Liver (tissue), 9 donors: ENCODE measurements around the gene RIOK1. TPM values are rescaled to one million over a fixed set of nuclear protein-coding genes. Genes with fewer than 3 reads are reported as not detected.

ENCODE experiments used
- DNase-seq: peaks from one replicate; pipeline ENCODE4 v3.0.0-alpha.2; 2017; ENCODE audit warnings: low spot score
- H3K27ac ChIP-seq, 2 donors: one replicate each; pipeline ENCODE4 v1.7.0; 2013; ENCODE audit warnings: inconsistent platforms in 2 of 2, low read length in 2 of 2, control low read depth in 1 of 2, low read depth in 1 of 2, mild to moderate bottlenecking in 1 of 2
- H3K27me3 ChIP-seq, 4 donors: one replicate each; pipeline versions ENCODE4 v1.6.1 to v1.7.0; 2013; ENCODE audit warnings: low read length in 3 of 4, inconsistent platforms in 1 of 4, mild to moderate bottlenecking in 1 of 4, moderate library complexity in 1 of 4; ENCODE audit not compliant: control insufficient read depth in 4 of 4, insufficient read depth in 4 of 4
- H3K36me3 ChIP-seq, 4 donors: one replicate each; pipeline versions ENCODE4 v1.6.1 to v1.7.0; 2013; ENCODE audit warnings: low read length in 3 of 4, mild to moderate bottlenecking in 3 of 4, low read depth in 1 of 4, moderate library complexity in 1 of 4; ENCODE audit not compliant: control insufficient read depth in 4 of 4, insufficient read depth in 3 of 4
- H3K4me1 ChIP-seq, 4 donors: one replicate each; pipeline versions ENCODE4 v1.6.1 to v1.7.0; 2013; ENCODE audit warnings: low read length in 3 of 4, mild to moderate bottlenecking in 3 of 4, moderate library complexity in 1 of 4; ENCODE audit not compliant: control insufficient read depth in 4 of 4, insufficient read depth in 4 of 4
- H3K4me3 ChIP-seq, 3 donors: one replicate each; pipeline versions ENCODE4 v1.6.1 to v1.7.0; 2013; ENCODE audit warnings: low read length in 3 of 3, control low read depth in 1 of 3, low read depth in 1 of 3, mild to moderate bottlenecking in 1 of 3
- H3K9ac ChIP-seq, 2 donors: one replicate each; pipeline ENCODE4 v1.7.0; 2013; ENCODE audit warnings: low read length in 2 of 2, mild to moderate bottlenecking in 2 of 2, moderate library complexity in 2 of 2, control low read depth in 1 of 2, low read depth in 1 of 2
- H3K9me3 ChIP-seq, 4 donors: one replicate each; pipeline versions ENCODE4 v1.6.1 to v1.7.0; 2013; ENCODE audit warnings: low read length in 3 of 4; ENCODE audit not compliant: control insufficient read depth in 4 of 4
- EGR1 ChIP-seq, 2 donors: IDR thresholded peaks; 2 replicates each; pipeline ENCODE4 v1.6.1; 2016 to 2018; ENCODE audit warnings: antibody characterized with exemption in 2 of 2, low read depth in 2 of 2
- FOXA1 ChIP-seq: IDR thresholded peaks from 2 replicates; pipeline ENCODE4 v1.6.1; 2016; ENCODE audit warnings: antibody characterized with exemption
- FOXA2 ChIP-seq: IDR thresholded peaks from 2 replicates; pipeline ENCODE4 v1.6.1; 2016; ENCODE audit warnings: antibody characterized with exemption
- GABPA ChIP-seq, 2 donors: IDR thresholded peaks in 1 of 2; conservative IDR thresholded peaks in 1 of 2; 2 replicates each; pipeline ENCODE4 v1.6.1; 2016; ENCODE audit warnings: antibody characterized with exemption in 2 of 2, mild to moderate bottlenecking in 1 of 2, moderate library complexity in 1 of 2
- HNF4A ChIP-seq, 2 donors: conservative IDR thresholded peaks; 2 replicates each; pipeline ENCODE4 v1.6.1; 2016; ENCODE audit warnings: antibody characterized with exemption in 2 of 2, mild to moderate bottlenecking in 2 of 2
- HNF4G ChIP-seq: IDR thresholded peaks from 2 replicates; pipeline ENCODE4 v1.6.1; 2016; ENCODE audit warnings: antibody characterized with exemption
- JUND ChIP-seq, 2 donors: IDR thresholded peaks; 2 replicates each; pipeline ENCODE4 v1.6.1; 2016; ENCODE audit warnings: antibody characterized with exemption in 2 of 2
- NR2F2 ChIP-seq: IDR thresholded peaks from 2 replicates; pipeline ENCODE4 v1.6.1; 2016; ENCODE audit warnings: antibody characterized with exemption
- RAD21 ChIP-seq, 2 donors: IDR thresholded peaks; 2 replicates each; pipeline ENCODE4 v1.6.1; 2016; ENCODE audit warnings: antibody characterized with exemption in 2 of 2, mild to moderate bottlenecking in 2 of 2
- RXRA ChIP-seq, 2 donors: IDR thresholded peaks; 2 replicates each; pipeline ENCODE4 v1.6.1; 2017 to 2018; ENCODE audit warnings: antibody characterized with exemption in 2 of 2, mild to moderate bottlenecking in 1 of 2
- SP1 ChIP-seq: IDR thresholded peaks from 2 replicates; pipeline ENCODE4 v1.6.1; 2018; ENCODE audit warnings: antibody characterized with exemption, mild to moderate bottlenecking
- TAF1 ChIP-seq: conservative IDR thresholded peaks from 2 replicates; pipeline ENCODE4 v1.6.1; 2016; ENCODE audit warnings: antibody characterized with exemption, mild to moderate bottlenecking
- YY1 ChIP-seq: IDR thresholded peaks from 2 replicates; pipeline ENCODE4 v1.6.1; 2016; ENCODE audit warnings: antibody characterized with exemption, mild to moderate bottlenecking
- WGBS: extraction: QIAGEN DNeasy Blood & Tissue Kit; methylation state at CpG from one replicate; pipeline ENCODE4 v1.1.7; 2013; 5-methylcytosine and 5-hydroxymethylcytosine counted together
- polyA plus RNA-seq, 2 donors: library from polyadenylated mRNA; stranded (reverse) in 1 of 2; unstranded in 1 of 2; fragments of 200-250 nt in 1 of 2; fragments of >200 nt in 1 of 2; fragmentation: Nextera tagmentation in 1 of 2; extraction: Ambion mirVana in 1 of 2; gene quantifications; one replicate each; pipeline versions ENCODE4 v1.2.1 to v1.2.3, GENCODE V29; 2013 to 2015
- total RNA-seq, 2 donors: library from RNA; depleted of rRNA; stranded (reverse); fragments of >200 nt; gene quantifications; one replicate each; pipeline ENCODE4 v1.2.3, GENCODE V29; 2014
- TF ChIP-seq, protein P1 (sequence below): IDR thresholded peaks from 2 replicates; pipeline ENCODE4 v1.6.1; 2016; ENCODE audit warnings: antibody characterized with exemption
- TF ChIP-seq, protein P2 (sequence below): fragments of 150-350 bp; IDR thresholded peaks from 2 replicates; pipeline ENCODE4 v1.5.1; 2017; ENCODE audit warnings: improper control_type of control experiment, low read depth, low read length; ENCODE audit not compliant: missing input control
- TF ChIP-seq, protein P3 (sequence below): IDR thresholded peaks from 2 replicates; pipeline ENCODE4 v1.6.1; 2016; ENCODE audit warnings: antibody characterized with exemption
- TF ChIP-seq, protein P4 (sequence below): IDR thresholded peaks from 2 replicates; pipeline ENCODE4 v1.6.1; 2016; ENCODE audit warnings: antibody characterized with exemption
- donor health status: healthy.
- donor health status: healthy.
- donor health status: healthy.
- donor health status: healthy.
- donor health status: healthy.

RIOK1 gene
- total and polyA plus RNA-seq, 4 donors: 4.8 to 10.0 (median 6.6) TPM

DNA sequence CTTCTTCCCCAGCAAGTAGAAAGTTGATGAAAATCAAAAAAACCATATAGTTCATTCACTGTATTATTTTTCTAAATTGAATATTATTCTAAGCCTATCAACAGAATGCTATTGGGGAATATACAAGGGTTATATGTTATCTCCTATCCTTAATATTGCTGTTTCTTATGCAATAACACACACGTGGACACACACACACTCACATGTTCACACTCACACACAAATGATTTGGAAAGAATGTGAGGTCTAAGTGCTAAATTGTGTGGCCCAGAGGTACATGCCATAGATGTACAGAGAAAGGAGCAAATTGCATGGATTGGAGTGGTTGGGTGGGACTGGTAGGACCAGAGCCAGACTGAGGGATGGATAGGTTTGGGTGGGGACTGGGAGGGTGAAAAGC is 45.1 kb downstream of the RIOK1 start:
- H3K4me1 ChIP-seq: no peaks in the 10 kb centered on the region
- 58% methylated on average over 1 of the region's 1 CpG for WGBS

DNA sequence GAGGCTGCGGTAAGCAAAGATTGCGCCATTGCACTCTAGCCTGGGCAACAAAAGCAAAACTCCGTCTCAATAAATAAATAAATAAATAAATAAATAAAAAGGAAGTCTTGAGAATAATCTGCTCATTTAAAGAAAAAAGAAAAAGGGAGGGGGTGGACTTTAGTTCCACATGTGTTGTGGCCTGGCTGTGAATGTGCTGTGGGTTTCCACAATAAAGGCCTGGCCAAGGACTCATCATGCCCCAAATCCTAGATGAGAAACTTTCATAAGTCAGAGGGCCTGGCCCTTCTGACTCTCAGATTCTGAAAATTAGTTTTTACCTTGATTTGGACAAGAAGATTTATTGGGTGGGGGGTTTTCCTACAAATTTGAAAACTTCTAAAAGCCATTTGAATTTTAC is 48.4 kb downstream of the RIOK1 start:
- TF ChIP-seq HNF4A (conservative IDR thresholded peaks at IDR 0.05): no peak
- no peak for TF ChIP-seq FOXA1
- no peak for TF ChIP-seq RXRA (IDR thresholded peaks at IDR 0.05)
- no peak for TF ChIP-seq JUND (IDR thresholded peaks at IDR 0.05)
- TF ChIP-seq, protein P1, sequence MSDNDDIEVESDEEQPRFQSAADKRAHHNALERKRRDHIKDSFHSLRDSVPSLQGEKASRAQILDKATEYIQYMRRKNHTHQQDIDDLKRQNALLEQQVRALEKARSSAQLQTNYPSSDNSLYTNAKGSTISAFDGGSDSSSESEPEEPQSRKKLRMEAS: no peak
- no peak for TF ChIP-seq EGR1 (IDR thresholded peaks at IDR 0.05; ENCODE audit: low read depth in 2 of 2)
- no peak for TF ChIP-seq RAD21 (IDR thresholded peaks at IDR 0.05)
- TF ChIP-seq, protein P2, sequence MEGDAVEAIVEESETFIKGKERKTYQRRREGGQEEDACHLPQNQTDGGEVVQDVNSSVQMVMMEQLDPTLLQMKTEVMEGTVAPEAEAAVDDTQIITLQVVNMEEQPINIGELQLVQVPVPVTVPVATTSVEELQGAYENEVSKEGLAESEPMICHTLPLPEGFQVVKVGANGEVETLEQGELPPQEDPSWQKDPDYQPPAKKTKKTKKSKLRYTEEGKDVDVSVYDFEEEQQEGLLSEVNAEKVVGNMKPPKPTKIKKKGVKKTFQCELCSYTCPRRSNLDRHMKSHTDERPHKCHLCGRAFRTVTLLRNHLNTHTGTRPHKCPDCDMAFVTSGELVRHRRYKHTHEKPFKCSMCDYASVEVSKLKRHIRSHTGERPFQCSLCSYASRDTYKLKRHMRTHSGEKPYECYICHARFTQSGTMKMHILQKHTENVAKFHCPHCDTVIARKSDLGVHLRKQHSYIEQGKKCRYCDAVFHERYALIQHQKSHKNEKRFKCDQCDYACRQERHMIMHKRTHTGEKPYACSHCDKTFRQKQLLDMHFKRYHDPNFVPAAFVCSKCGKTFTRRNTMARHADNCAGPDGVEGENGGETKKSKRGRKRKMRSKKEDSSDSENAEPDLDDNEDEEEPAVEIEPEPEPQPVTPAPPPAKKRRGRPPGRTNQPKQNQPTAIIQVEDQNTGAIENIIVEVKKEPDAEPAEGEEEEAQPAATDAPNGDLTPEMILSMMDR: no peak
- no peak for TF ChIP-seq SP1
- no peak for TF ChIP-seq YY1
- TF ChIP-seq NR2F2: no peak
- TF ChIP-seq, protein P3, sequence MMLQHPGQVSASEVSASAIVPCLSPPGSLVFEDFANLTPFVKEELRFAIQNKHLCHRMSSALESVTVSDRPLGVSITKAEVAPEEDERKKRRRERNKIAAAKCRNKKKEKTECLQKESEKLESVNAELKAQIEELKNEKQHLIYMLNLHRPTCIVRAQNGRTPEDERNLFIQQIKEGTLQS: no peak
- TF ChIP-seq FOXA2: no peak
- TF ChIP-seq TAF1: no peak
- H3K27me3 ChIP-seq: no peaks in the 10 kb centered on the region
- H3K27ac ChIP-seq: no peak overlapping the region
- DNase-seq: no peak
- 92% methylated on average over 3 of the region's 3 CpGs for whole genome bisulfite sequencing
- no peaks in the 10 kb centered on the region for H3K4me1 ChIP-seq
- no peaks in the 10 kb centered on the region for H3K36me3 ChIP-seq
- H3K4me3 ChIP-seq: no peak overlapping the region
- no peaks in the 10 kb centered on the region for H3K9me3 ChIP-seq
- H3K9ac ChIP-seq: no peak overlapping the region

More for the DNA sequence above, 45.1 kb downstream of the RIOK1 start:
- Histone ChIP-seq H3K36me3 (no peaks in the 10 kb centered on the region), H3K27me3 (no peaks in the 10 kb centered on the region), H3K9ac (no peak overlapping the region), H3K4me3 (no peak overlapping the region), H3K27ac (no peak overlapping the region), H3K9me3 (no peaks in the 10 kb centered on the region)
- DNase-seq: no peak
- TF ChIP-seq, protein P1: no peak
- TF ChIP-seq, protein P2: no peak
- TF ChIP-seq NR2F2 (no peak), FOXA2 (no peak), HNF4A (conservative IDR thresholded peaks at IDR 0.05) (no peak), RXRA (IDR thresholded peaks at IDR 0.05) (no peak), GABPA (IDR thresholded peaks at IDR 0.05 in 1 of 2, conservative IDR thresholded peaks at IDR 0.05 in 1 of 2) (no peak), HNF4G (no peak), JUND (IDR thresholded peaks at IDR 0.05) (no peak), YY1 (no peak)
- TF ChIP-seq, protein P4, sequence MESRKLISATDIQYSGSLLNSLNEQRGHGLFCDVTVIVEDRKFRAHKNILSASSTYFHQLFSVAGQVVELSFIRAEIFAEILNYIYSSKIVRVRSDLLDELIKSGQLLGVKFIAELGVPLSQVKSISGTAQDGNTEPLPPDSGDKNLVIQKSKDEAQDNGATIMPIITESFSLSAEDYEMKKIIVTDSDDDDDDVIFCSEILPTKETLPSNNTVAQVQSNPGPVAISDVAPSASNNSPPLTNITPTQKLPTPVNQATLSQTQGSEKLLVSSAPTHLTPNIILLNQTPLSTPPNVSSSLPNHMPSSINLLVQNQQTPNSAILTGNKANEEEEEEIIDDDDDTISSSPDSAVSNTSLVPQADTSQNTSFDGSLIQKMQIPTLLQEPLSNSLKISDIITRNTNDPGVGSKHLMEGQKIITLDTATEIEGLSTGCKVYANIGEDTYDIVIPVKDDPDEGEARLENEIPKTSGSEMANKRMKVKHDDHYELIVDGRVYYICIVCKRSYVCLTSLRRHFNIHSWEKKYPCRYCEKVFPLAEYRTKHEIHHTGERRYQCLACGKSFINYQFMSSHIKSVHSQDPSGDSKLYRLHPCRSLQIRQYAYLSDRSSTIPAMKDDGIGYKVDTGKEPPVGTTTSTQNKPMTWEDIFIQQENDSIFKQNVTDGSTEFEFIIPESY: no peak
